ENCODE data around the gene TIAM1.

DNA sequence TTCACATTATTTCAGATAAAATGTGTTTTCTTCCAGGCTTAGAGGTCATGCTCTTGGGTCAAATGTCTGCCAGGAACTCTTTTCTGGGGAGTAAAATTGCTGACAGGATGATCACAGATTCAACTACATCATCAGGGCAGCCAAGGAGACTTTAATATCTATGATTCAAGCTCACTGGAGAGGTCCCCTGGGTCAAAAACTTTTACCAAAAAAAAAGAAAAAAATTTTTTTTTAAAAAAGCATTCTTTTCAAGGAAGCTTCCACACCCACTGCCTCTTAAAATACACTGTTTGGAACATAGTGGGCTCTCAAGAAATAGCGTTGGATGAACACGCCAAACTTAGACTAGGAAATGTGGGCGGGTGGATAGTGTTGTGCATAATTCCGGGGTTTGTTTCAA lies 81.3 kb downstream of the TIAM1 start:
- no peak for TF ChIP-seq POLR2A (IDR thresholded peaks at IDR 0.05)
- TF ChIP-seq, protein P1, sequence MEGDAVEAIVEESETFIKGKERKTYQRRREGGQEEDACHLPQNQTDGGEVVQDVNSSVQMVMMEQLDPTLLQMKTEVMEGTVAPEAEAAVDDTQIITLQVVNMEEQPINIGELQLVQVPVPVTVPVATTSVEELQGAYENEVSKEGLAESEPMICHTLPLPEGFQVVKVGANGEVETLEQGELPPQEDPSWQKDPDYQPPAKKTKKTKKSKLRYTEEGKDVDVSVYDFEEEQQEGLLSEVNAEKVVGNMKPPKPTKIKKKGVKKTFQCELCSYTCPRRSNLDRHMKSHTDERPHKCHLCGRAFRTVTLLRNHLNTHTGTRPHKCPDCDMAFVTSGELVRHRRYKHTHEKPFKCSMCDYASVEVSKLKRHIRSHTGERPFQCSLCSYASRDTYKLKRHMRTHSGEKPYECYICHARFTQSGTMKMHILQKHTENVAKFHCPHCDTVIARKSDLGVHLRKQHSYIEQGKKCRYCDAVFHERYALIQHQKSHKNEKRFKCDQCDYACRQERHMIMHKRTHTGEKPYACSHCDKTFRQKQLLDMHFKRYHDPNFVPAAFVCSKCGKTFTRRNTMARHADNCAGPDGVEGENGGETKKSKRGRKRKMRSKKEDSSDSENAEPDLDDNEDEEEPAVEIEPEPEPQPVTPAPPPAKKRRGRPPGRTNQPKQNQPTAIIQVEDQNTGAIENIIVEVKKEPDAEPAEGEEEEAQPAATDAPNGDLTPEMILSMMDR (IDR thresholded peaks at IDR 0.05), result no peak

Data from right lobe of liver (tissue), 4 donors.